Neural cell (in vitro differentiated cells): ENCODE data around the gene C16orf74. TPM values are rescaled to one million over a fixed set of nuclear protein-coding genes. Genes with fewer than 3 reads are reported as not detected.

Source experiments
- H2AFZ ChIP-seq: fragments of 200-600, 300-800 bp; sonication (generic), shearing (Covaris generic); 2 replicates; pipeline ENCODE4 v1.6.0; 2014; ENCODE audit warnings: low read depth, mild to moderate bottlenecking, antibody characterized with exemption, low read length, moderate library complexity
- H3F3A ChIP-seq: fragments of 200-600 bp; shearing (Covaris generic); 2 replicates; pipeline ENCODE4 v1.6.1; 2016; ENCODE audit warnings: mild to moderate bottlenecking, moderate library complexity, mixed read lengths, antibody characterized with exemption, low read length; ENCODE audit not compliant: insufficient read depth, poor library complexity, severe bottlenecking
- H3K27ac ChIP-seq: fragments of 200-600, 300-800 bp; sonication (generic), shearing (Covaris generic); 2 replicates; pipeline ENCODE4 v1.5.1; 2014; ENCODE audit warnings: mild to moderate bottlenecking, low read length, moderate library complexity
- H3K27me3 ChIP-seq: fragments of 300-800, 200-600 bp; sonication (generic), shearing (Covaris generic); 2 replicates; pipeline ENCODE4 v1.6.0; 2014; ENCODE audit warnings: mild to moderate bottlenecking, low read depth, low read length, moderate library complexity; ENCODE audit not compliant: insufficient read depth
- H3K36me3 ChIP-seq: fragments of 300-800, 200-600 bp; sonication (generic), shearing (Covaris generic); 2 replicates; pipeline ENCODE4 v1.5.1; 2014; ENCODE audit warnings: mild to moderate bottlenecking, antibody characterized with exemption, low read length, moderate library complexity; ENCODE audit not compliant: insufficient read depth
- H3K4me2 ChIP-seq: fragments of 300-800, 200-600 bp; sonication (generic), shearing (Covaris generic); 2 replicates; pipeline ENCODE4 v1.6.0; 2014; ENCODE audit warnings: mild to moderate bottlenecking, low read length
- H3K4me3 ChIP-seq: fragments of 300-800, 200-600 bp; sonication (generic), shearing (Covaris generic); 2 replicates; pipeline ENCODE4 v1.5.1; 2014; ENCODE audit warnings: mild to moderate bottlenecking, low read length, moderate library complexity
- H3K79me2 ChIP-seq: fragments of 200-600 bp; shearing (Covaris generic); replicated peaks from 2 replicates; pipeline ENCODE4 v1.6.0; 2014; ENCODE audit warnings: mild to moderate bottlenecking, low read length, moderate library complexity; ENCODE audit not compliant: insufficient read depth
- H3K9ac ChIP-seq: fragments of 300-800, 200-600 bp; sonication (generic), shearing (Covaris generic); 2 replicates; pipeline ENCODE4 v1.6.1; 2016; ENCODE audit warnings: mild to moderate bottlenecking, low read length, mixed read lengths
- H3K9me2 ChIP-seq: fragments of 200-600 bp; shearing (Covaris generic); 2 replicates; pipeline ENCODE4 v1.6.1; 2016; ENCODE audit warnings: mild to moderate bottlenecking, low read length, mixed read lengths; ENCODE audit not compliant: insufficient read depth
- H3K9me3 ChIP-seq: fragments of 200-600, 300-800 bp; sonication (generic), shearing (Covaris generic); 2 replicates; pipeline ENCODE4 v1.6.1; 2016; ENCODE audit warnings: mild to moderate bottlenecking, mixed run types, low read length, moderate library complexity, mixed read lengths
- H4K20me1 ChIP-seq: fragments of 200-600 bp; shearing (Covaris generic); 2 replicates; pipeline ENCODE4 v1.6.1; 2016; ENCODE audit warnings: mild to moderate bottlenecking, mixed run types; ENCODE audit not compliant: insufficient read depth
- CTCF ChIP-seq: fragments of 450-650 bp; IDR thresholded peaks from 2 replicates; pipeline ENCODE4 v1.5.1; 2014; ENCODE audit warnings: antibody characterized with exemption, mild to moderate bottlenecking, moderate library complexity; ENCODE audit not compliant: poor library complexity, severe bottlenecking
- EP300 ChIP-seq: fragments of 450-650 bp; conservative IDR thresholded peaks from 2 replicates; pipeline ENCODE4 v1.6.1; 2014; ENCODE audit warnings: antibody characterized with exemption, mild to moderate bottlenecking, moderate library complexity; ENCODE audit not compliant: poor library complexity, severe bottlenecking
- EZH2 ChIP-seq: fragments of 200-600, 300-800 bp; shearing (Covaris generic), sonication (generic); IDR thresholded peaks from 2 replicates; pipeline ENCODE4 v1.6.1; 2014; ENCODE audit warnings: antibody characterized with exemption, low read length, borderline replicate concordance, mild to moderate bottlenecking; ENCODE audit not compliant: insufficient read depth, poor library complexity, severe bottlenecking
- MXI1 ChIP-seq: fragments of 450-650 bp; conservative IDR thresholded peaks from 2 replicates; pipeline ENCODE4 v1.6.1; 2014; ENCODE audit warnings: antibody characterized with exemption, mild to moderate bottlenecking; ENCODE audit not compliant: poor library complexity, severe bottlenecking
- POLR2AphosphoS5 ChIP-seq: IDR thresholded peaks from 2 replicates; pipeline ENCODE4 v1.6.1; 2012
- RAD21 ChIP-seq: fragments of 450-650 bp; conservative IDR thresholded peaks from 2 replicates; pipeline ENCODE4 v1.6.1; 2014; ENCODE audit warnings: antibody characterized with exemption, mild to moderate bottlenecking, moderate library complexity
- SMC3 ChIP-seq: fragments of 450-650 bp; conservative IDR thresholded peaks from 2 replicates; pipeline ENCODE4 v1.6.1; 2014; ENCODE audit warnings: antibody characterized with exemption, mild to moderate bottlenecking, moderate library complexity; ENCODE audit not compliant: poor library complexity
- TAF1 ChIP-seq: IDR thresholded peaks from 2 replicates; pipeline ENCODE4 v1.6.1; 2012; ENCODE audit warnings: low read depth
- polyA plus RNA-seq: library from polyadenylated mRNA; depleted of rRNA; stranded (reverse); fragments of >200 nt; gene quantifications from 2 replicates; pipeline ENCODE4 v1.2.3, GENCODE V29; 2014
- TF ChIP-seq, protein P1 (sequence below): IDR thresholded peaks from 2 replicates; pipeline ENCODE4 v1.6.1; 2012; ENCODE audit warnings: borderline replicate concordance

The C16orf74 gene
- polyA plus RNA-seq, 1 donor from 2014 or later = not detected

GRCh38 chr16:85722128-85722893, 28.6 kb downstream of the C16orf74 start:
- H3K9ac ChIP-seq = no peak overlapping the region
- no peaks in the 10 kb centered on the region for H3K9me2 ChIP-seq
- no peak overlapping the region for H3K27ac ChIP-seq
- H3K27me3 ChIP-seq = no peaks in the 10 kb centered on the region
- H2AFZ ChIP-seq = no peak overlapping the region
- H3K36me3 ChIP-seq = no peaks in the 10 kb centered on the region
- H3K4me3 ChIP-seq = no peak overlapping the region
- no peak overlapping the region for H3K4me2 ChIP-seq
- H3F3A ChIP-seq = no peaks in the 10 kb centered on the region
- no peaks in the 10 kb centered on the region for H3K9me3 ChIP-seq
- no peaks in the 10 kb centered on the region for H4K20me1 ChIP-seq
- no peak for TF ChIP-seq RAD21
- no peak for TF ChIP-seq TAF1
- TF ChIP-seq, protein P1, sequence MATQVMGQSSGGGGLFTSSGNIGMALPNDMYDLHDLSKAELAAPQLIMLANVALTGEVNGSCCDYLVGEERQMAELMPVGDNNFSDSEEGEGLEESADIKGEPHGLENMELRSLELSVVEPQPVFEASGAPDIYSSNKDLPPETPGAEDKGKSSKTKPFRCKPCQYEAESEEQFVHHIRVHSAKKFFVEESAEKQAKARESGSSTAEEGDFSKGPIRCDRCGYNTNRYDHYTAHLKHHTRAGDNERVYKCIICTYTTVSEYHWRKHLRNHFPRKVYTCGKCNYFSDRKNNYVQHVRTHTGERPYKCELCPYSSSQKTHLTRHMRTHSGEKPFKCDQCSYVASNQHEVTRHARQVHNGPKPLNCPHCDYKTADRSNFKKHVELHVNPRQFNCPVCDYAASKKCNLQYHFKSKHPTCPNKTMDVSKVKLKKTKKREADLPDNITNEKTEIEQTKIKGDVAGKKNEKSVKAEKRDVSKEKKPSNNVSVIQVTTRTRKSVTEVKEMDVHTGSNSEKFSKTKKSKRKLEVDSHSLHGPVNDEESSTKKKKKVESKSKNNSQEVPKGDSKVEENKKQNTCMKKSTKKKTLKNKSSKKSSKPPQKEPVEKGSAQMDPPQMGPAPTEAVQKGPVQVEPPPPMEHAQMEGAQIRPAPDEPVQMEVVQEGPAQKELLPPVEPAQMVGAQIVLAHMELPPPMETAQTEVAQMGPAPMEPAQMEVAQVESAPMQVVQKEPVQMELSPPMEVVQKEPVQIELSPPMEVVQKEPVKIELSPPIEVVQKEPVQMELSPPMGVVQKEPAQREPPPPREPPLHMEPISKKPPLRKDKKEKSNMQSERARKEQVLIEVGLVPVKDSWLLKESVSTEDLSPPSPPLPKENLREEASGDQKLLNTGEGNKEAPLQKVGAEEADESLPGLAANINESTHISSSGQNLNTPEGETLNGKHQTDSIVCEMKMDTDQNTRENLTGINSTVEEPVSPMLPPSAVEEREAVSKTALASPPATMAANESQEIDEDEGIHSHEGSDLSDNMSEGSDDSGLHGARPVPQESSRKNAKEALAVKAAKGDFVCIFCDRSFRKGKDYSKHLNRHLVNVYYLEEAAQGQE = no peak
- no peak for TF ChIP-seq CTCF
- no peak for TF ChIP-seq EP300
- no peak for TF ChIP-seq SMC3
- no peak for TF ChIP-seq EZH2
- TF ChIP-seq POLR2AphosphoS5 = no peak
- TF ChIP-seq MXI1 = no peak
- no peaks in the 10 kb centered on the region for H3K79me2 ChIP-seq

- H3K9me2 ChIP-seq = no peaks in the 10 kb centered on the region
- no peak overlapping the region for H3K9ac ChIP-seq
- H3K27me3 ChIP-seq = no peaks in the 10 kb centered on the region
- H3K4me3 ChIP-seq = no peak overlapping the region
- no peaks in the 10 kb centered on the region for H3K79me2 ChIP-seq
- no peak overlapping the region for H3K4me2 ChIP-seq
- no peak overlapping the region for H3K27ac ChIP-seq
- no peaks in the 10 kb centered on the region for H3K9me3 ChIP-seq
- no peaks in the 10 kb centered on the region for H4K20me1 ChIP-seq
- H3K36me3 ChIP-seq = no peaks in the 10 kb centered on the region
- no peak for TF ChIP-seq MXI1
- no peak for TF ChIP-seq EP300
- TF ChIP-seq RAD21 = no peak
- TF ChIP-seq SMC3 = no peak
- no peak for TF ChIP-seq TAF1
- no peaks in the 10 kb centered on the region for H3F3A ChIP-seq
- no peak overlapping the region for H2AFZ ChIP-seq
These were observed 30.6 kb downstream of the C16orf74 start for GRCh38 chr16:85720302-85720637.
